Pancreas (tissue), 10 donors: ENCODE results near the gene SCCPDH. TPM values are rescaled to one million over a fixed set of nuclear protein-coding genes. Genes with fewer than 3 reads are reported as not detected.

Experiments
- ATAC-seq, 4 donors: fragments of 200-7000 bp; cut with Tn5 transposase; one replicate each; pipeline versions ENCODE4 v1.8.0 to v1.9.1; 2020; ENCODE audit warnings: mild to moderate bottlenecking in 4 of 4, moderate library complexity in 4 of 4
- DNase-seq, 6 donors: peaks; one replicate each; pipeline ENCODE4 v3.0.0-alpha.2; 2020
- FAIRE-seq: peaks from 2 replicates; lab custom pipeline; 2012; peaks lifted over from hg19 to GRCh38; lab: Jason Lieb, UNC
- H3K27ac ChIP-seq, 4 donors: fragments of 200-600 bp; sonication (generic); 1 replicate in 3 of 4; 2 replicates in 1 of 4; pipeline versions ENCODE4 v1.5.0 to v1.8.0; 2020
- H3K27me3 ChIP-seq, 4 donors: fragments of 200-600 bp; one replicate each; pipeline ENCODE4 v1.8.0; 2021
- H3K36me3 ChIP-seq, 3 donors: fragments of 200-600 bp; sonication (generic) in 1 of 3; one replicate each; pipeline versions ENCODE4 v1.5.0 to v1.8.0; 2020 to 2021
- H3K4me1 ChIP-seq, 3 donors: fragments of 200-600 bp; one replicate each; pipeline ENCODE4 v1.8.0; 2021
- H3K4me3 ChIP-seq, 4 donors: fragments of 200-600 bp; sonication (generic) in 2 of 4; one replicate each; pipeline versions ENCODE4 v1.5.0 to v1.8.0; 2020 to 2021
- H3K9me3 ChIP-seq, 4 donors: fragments of 200-600 bp; one replicate each; pipeline ENCODE4 v1.8.0; 2021
- CTCF ChIP-seq, 4 donors: fragments of 200-600 bp; sonication (generic) in 3 of 4; IDR thresholded peaks; one replicate each; pipeline versions ENCODE4 v1.5.0 to v1.8.0; 2021; ENCODE audit warnings: antibody characterized with exemption in 4 of 4
- WGBS, 2 donors: extraction: QIAGEN DNeasy Blood & Tissue Kit; methylation state at CpG; one replicate each; pipeline ENCODE4 v1.1.7; 2013; 5-methylcytosine and 5-hydroxymethylcytosine counted together
- intact Hi-C, 3 donors: fragments of 100-400 bp; cut with DNase I; formaldehyde crosslinking; loops; one replicate each; pipeline versions ENCODE4 v1.11.1 to v1.14.2; 2022
- polyA plus RNA-seq, 2 donors: library from polyadenylated mRNA; stranded (reverse); fragments of 200-250 nt; gene quantifications; one replicate each; pipeline ENCODE4 v1.2.3, GENCODE V29; 2013
- total RNA-seq, 6 donors: library from RNA; stranded (reverse); fragmentation: NEBNext Ultra II Directional in 4 of 6; extraction: Animal tissue kit (Norgen Biotek cat#: 25700) in 4 of 6; gene quantifications; one replicate each; pipeline versions ENCODE4 v1.2.1 to v1.2.4, GENCODE V29; 2021 to 2023
- donor health status: healthy with polysubstance abuse.
- donor health status: DM: no; HTN: no; CAD: no; lungs with moderate emphysema.
- donor health status: DM: no; HTN: no; CAD: no.
- donor health status: control.
- donor health status: control.
- donor health status: Bipolar disorder and iron deficiency.
- donor health status: DM: yes; HTN: yes; CAD: no.
- donor health status: DM: no; HTN: no; CAD: no.
- donor health status: DM: no; HTN: no; CAD: no.
- donor health status: DM: yes; HTN: yes; CAD: no.

The SCCPDH gene
- total and polyA plus RNA-seq, 8 donors: 6.9 to 17.9 (median 11.9) TPM

DNA sequence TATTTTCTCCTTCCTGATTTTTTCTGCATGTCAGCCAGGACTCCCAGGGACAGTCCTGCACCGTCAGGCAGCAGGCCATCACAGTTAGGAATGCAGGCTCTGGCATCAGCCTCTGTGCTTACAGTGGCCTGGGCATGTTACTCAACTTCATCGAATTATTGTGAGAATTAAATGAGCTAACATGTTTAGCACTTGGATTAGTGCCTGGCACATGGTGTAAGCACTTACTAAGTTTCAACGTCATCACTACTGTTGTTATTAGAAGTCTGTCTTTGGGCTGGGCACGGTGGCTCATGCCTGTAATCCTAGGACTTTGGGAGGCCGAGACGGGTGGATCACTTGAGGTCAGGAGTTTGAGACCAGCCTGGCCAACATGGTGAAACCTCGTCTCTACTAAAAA, 45.1 kb downstream of the SCCPDH start:
- no peak overlapping the region for H3K27ac ChIP-seq
- H3K4me1 ChIP-seq: no peaks in the 10 kb centered on the region
- 88 to 91% methylated on average over 7 of the region's 7 CpGs for WGBS, 2 donors
- intact Hi-C loops: no loop called here
- H3K36me3 ChIP-seq: peaks cover 0 to 7% (median 3%) of the 10 kb centered on the region in 3 donors
- FAIRE-seq (no peak), ATAC-seq (peak in 2 of 4 donors; percentile 28 to 66), DNase-seq (no peak)
- no peaks in the 10 kb centered on the region for H3K9me3 ChIP-seq
- H3K27me3 ChIP-seq: no peaks in the 10 kb centered on the region
- no peak overlapping the region for H3K4me3 ChIP-seq
- no peak for TF ChIP-seq CTCF (IDR thresholded peaks at IDR 0.05)

DNA sequence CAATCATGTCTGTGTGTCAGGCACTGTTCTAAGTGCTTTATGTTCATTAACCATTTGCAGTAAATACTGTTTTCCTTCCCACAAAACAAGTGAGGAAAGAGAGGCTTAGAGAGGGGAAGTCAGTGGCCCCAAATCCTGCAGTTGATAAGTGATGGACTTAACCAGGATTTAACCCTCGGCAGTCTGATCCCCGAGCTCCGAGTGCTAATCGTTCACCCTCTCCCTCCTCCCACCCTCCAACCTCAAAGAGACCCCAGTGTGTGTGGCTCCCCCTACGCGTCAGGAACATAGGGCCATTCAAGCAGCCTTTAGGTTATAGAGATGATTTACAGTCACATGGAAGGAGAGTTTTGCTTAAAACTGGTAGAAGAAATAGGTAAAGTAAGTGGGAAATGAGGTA, 47.2 kb downstream of the SCCPDH start:
- FAIRE-seq: no peak
- H3K27ac ChIP-seq: no peak overlapping the region
- no peak for ATAC-seq
- intact Hi-C loops: no loop called here
- no peaks in the 10 kb centered on the region for H3K9me3 ChIP-seq
- no peak for DNase-seq
- H3K27me3 ChIP-seq: no peaks in the 10 kb centered on the region
- WGBS, 2 donors: 86 to 95% methylated on average over 6 of the region's 6 CpGs
- TF ChIP-seq CTCF (IDR thresholded peaks at IDR 0.05): no peak
- H3K36me3 ChIP-seq: peaks cover 0 to 13% (median 6%) of the 10 kb centered on the region in 3 donors
- H3K4me1 ChIP-seq: no peaks in the 10 kb centered on the region
- H3K4me3 ChIP-seq: no peak overlapping the region

DNA sequence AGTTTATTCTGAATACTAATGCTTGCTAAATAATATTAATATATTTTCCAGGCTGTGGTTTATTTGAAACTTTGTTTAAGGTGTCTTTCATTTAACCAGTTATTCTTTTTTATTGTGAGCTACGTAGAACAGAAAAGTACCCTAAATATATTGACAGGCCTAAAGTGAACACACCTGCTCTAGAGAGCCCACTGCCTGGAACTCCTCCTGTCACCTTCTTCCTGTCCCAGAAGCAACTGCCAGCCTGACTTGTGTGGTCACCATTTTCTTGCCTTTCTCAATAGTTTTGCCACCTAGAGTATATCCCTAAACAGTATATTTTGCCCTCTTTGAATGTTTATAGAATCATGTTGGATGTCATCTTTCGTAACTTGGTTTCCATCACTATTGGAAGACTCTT, 48.5 kb downstream of the SCCPDH start:
- no peak for TF ChIP-seq CTCF (IDR thresholded peaks at IDR 0.05)
- Histone ChIP-seq H3K27ac (no peak overlapping the region), H3K4me1 (no peaks in the 10 kb centered on the region), H3K36me3 (peaks cover 0 to 21% (median 9%) of the 10 kb centered on the region in 3 donors), H3K9me3 (no peaks in the 10 kb centered on the region), H3K4me3 (no peak overlapping the region), H3K27me3 (no peaks in the 10 kb centered on the region)
- FAIRE-seq (no peak), DNase-seq (no peak), ATAC-seq (no peak)
- intact Hi-C loops: no loop called here
- 73 to 97% methylated on average over 2 of the region's 2 CpGs for WGBS, 2 donors

DNA sequence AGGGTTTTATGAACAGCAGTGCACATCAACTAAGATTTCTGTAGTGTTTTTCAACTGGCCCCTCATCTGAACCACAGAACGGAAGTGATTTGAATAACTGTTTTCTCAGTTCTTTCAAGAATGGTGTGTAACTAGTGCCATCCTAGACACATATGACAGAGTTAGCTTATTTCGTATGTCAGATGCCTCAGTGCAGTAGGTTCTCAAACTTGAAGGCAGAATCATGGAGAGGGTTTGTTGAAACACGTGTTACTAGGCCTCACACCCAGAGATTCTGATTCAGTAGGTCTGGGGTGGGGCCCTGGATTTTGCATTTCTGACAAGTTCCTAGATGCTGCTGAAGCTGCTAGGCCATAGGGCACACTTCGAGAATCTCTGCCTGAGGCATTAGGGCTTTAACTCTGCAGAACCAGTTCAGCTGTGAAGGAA, 49.0 kb downstream of the SCCPDH start:
- no peak for FAIRE-seq
- no peak for DNase-seq
- 96 to 97% methylated on average over 4 of the region's 4 CpGs for WGBS, 2 donors
- H3K36me3 ChIP-seq: peaks cover 0 to 21% (median 9%) of the 10 kb centered on the region in 3 donors
- H3K4me1 ChIP-seq: no peaks in the 10 kb centered on the region
- H3K9me3 ChIP-seq: no peaks in the 10 kb centered on the region
- ATAC-seq: no peak
- no peak for TF ChIP-seq CTCF (IDR thresholded peaks at IDR 0.05)
- H3K4me3 ChIP-seq: no peak overlapping the region
- no peaks in the 10 kb centered on the region for H3K27me3 ChIP-seq
- intact Hi-C loops: no loop called here
- H3K27ac ChIP-seq: no peak overlapping the region

DNA sequence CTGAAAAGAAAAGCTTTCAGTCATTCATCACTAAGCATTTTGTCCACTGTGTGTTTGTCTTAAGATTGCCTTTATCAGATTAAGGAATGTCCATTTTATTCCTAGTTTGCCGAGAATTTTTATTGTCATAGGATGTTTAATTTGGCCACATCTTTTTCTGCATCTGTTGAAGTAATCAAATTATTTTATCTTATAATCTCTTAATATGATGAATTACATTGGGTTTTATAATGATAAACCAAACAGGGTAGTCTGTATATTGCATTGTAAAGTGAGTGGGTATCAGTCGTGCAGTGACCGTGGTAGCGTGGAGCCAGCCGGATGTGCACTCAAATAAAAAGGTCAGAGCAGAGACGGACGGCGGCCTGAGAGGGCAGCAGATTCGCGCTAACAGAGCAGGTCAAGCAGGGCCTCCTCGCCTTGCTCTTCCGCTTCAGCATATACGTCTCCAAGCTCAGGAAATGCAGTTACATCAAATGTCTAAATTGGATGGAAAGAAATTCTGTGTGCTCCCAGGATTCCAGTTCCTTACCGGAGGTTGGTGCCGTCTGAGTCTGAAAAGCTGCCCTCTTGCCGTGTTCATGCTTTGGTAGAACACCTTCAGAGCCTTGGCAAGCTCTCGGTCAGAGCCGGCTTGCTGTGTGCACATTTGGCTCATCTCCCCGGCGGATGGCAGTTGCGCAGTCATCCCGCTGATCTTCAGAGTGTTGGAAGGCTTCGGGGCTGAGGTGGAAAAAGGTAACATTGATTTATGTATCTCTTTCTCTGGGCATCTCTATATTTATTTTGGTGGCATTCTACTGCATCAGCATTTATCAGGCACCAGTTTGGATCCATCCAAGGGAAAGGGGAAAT, 51.5 kb downstream of the SCCPDH start:
- ATAC-seq: no peak
- 93% methylated on average over 23 of the region's 23 CpGs for WGBS, 2 donors
- no peak overlapping the region for H3K27ac ChIP-seq
- FAIRE-seq: no peak
- H3K9me3 ChIP-seq: no peaks in the 10 kb centered on the region
- H3K4me1 ChIP-seq: no peaks in the 10 kb centered on the region
- H3K4me3 ChIP-seq: no peak overlapping the region
- no peaks in the 10 kb centered on the region for H3K27me3 ChIP-seq
- TF ChIP-seq CTCF (IDR thresholded peaks at IDR 0.05): no peak
- no peak for DNase-seq
- intact Hi-C loops: no loop called here
- H3K36me3 ChIP-seq: peaks cover 0 to 14% (median 9%) of the 10 kb centered on the region in 3 donors
